GM18858 (cell line): ENCODE results near the gene ANKRD44.

ENCODE experiments used
- ATAC-seq: cut with Tn5 transposase; IDR thresholded peaks from one replicate; pipeline ENCODE4 v1.9.1; 2021; ENCODE audit not compliant: unreplicated experiment

ANKRD44 gene

DNA sequence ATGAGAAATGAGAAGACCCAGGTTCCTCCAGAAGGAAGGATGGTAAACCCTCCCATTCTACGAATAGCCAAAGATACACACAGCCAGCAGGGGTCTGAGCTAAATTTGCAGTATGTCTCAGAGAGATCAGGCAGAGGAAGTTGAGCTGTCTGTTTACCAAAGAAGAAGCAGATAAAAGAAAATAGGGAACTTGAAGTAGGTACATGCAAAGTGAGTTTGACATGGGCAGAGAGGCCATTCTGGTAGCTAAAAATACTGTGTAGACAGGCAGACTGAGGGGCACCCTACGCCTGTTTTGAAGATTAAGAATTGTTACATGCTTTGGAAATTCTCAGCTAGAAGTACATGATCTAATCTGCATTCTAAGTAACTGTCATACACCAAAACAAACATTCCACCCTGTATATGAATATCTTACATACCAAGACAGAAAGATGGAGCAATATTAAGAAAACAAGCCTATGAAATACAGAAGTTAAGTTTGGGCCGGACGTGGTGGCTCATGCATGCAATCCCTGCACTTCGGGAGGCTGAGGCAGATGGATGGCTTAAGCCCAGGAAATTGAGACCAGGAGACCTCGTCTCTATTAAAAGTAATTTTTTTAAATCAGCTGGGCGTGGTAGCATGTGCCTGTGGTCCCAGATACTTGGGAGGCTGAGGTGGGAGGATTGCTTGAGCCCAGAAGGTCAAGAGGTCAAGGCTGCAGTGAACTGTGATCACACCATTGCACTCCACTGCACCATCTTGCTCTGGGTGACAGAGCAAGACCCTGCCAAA, 157.9 kb downstream of the ANKRD44 start:
- ATAC-seq = peak; percentile 86

DNA sequence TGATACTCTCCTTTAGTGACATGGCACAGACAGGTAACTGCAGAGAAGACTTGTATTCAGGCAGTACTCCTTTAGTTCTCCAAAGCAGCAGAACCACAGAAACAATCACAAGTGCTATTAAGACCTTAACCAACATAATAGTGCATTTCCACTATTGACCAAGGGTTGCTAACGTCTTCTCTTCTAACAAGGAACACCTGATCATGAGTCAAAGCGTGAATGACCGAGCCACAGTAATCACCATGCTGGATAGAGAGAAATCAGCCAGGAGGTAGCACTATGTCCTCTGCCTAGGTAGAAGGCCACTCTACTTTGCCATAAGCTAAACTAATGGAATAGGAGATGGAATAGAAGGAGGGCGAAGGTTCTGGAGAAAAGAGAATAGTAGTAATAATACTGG, 161.0 kb downstream of the ANKRD44 start:
- no peak for ATAC-seq

DNA sequence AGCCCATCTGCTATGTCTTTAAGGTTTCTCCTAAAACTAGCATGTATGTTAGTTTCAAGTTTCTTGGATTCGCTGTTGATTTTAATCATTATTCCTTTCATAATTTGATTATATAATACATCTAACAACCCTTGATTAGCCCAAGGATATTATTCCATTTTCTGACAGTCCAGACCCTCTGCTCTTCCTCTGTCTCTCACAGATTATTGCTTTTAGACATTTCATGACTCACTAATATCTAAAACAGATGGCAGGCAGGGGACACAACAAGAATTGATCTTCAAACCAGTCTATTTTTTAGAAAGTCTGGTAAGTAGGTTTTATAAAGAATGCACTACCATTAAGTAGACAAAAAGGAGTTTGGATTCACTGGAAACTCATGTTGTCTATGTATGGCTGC, 162.2 kb downstream of the ANKRD44 start:
- no peak for ATAC-seq

DNA sequence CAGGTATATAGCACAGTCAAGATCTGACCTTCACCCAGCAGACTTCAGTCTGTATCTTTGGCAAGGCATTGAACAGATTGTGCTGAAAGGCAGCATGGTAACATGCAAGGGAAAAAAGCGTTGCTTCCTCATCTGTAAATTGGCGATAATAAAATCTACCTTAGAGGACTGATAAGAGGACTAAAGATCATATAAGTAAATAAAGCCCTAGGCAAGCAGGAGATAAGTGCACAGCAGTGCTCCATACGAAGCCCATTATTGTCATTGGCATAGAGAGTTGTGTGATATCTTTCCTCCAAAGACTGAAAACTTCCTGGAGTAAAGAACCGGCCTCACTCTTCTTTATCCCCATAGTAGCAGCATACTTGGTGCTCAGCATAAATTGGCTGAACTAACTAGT, 162.6 kb downstream of the ANKRD44 start:
- no peak for ATAC-seq

DNA sequence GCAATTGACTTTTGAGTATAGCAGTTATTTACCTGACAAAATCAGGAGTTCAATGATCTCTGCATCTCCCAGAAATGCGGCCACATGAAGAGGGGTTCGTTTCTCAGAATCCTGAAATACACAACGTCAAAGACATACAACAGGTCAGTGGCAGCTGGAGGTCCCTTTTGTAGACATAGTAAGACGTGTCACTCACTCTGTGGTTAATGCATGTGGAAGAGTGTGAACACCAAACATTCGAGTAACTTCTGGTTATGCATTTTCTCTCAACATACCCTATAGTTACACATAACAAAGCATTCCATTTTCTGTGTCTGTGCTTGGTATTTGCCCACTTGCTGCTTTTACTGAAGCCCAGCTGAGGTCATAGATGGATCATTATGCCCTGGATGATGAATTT, 163.6 kb downstream of the ANKRD44 start:
- ATAC-seq = no peak

DNA sequence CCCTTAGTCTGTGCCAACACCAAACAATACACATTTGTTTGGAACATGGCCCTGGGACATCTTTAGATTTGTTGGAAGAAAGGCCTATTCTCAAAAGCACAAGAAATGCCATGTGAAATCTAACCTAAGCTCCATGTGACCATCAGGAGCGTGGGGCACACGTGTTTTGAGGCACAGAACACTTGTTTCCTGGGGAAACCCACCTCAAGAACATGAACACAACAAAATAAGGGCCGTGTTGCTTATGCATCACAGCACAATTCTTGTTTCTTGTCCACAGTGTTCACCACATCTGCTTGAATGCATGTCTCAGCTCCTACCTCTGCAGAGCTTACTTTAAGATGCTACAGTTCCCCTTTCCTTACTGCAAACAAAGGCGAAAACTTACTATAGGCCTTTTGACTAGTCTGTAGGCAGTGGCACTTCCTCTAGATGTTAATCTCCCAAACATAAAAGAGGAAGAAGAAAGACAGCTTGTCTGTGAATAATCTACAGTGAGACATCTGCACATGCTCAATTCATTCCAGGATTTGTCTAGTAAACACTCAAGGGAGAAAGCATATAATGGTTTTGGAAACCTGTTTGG, 165.0 kb downstream of the ANKRD44 start:
- ATAC-seq = peak; percentile 96

DNA sequence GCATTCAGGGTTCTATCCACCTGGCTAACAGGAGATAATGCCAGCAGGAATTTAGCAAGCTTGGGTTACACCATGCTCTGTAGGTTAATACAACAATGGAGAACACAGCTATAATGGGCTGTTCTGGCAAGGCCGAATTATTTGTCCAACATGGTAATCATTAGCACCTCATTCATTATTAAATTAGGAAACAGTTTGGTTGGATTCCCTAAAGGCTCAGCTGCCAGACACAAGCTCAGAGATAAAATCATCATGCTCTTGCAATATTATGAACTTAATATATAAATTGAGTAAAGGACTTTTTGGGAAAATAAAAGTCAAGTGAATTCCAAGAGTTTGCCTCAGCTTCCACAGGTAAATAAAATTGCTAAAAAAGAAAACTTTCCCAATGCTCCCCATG, 166.4 kb downstream of the ANKRD44 start:
- ATAC-seq = no peak

DNA sequence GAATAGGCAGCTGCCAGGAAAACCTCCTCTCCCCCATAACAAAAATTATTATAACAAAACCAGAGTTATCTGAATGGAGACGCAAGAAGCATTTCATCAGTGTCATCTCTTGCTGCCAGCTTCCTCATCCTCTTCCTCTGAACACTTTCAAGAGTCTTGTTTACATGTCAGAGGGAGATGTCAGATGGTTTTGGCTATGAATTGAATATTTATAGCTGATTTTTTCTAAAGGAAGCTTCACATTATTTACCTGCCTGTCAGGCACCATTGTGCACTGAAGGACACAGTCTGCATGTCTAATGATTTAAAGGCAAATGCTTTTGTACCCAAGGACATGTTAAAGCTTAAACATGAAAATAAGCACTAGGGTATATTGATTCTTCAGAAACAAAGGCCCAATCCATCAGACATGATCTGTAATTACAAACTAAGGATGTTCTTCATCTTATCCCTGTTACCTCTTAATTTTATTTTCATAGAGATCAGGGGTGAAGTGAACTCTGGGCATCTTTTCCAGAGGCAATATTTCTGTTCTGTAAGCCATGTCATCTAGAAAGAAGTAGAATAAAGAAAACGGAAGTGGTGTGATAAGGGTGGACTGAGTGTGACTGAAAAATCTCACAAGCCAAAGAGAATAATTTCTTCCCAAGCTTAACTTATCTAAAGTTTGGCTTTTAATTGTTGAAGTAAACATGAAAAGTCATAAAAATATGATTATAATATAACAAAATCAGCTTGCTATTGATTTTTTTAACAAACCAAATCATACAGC, 168.7 kb downstream of the ANKRD44 start:
- ATAC-seq = no peak

DNA sequence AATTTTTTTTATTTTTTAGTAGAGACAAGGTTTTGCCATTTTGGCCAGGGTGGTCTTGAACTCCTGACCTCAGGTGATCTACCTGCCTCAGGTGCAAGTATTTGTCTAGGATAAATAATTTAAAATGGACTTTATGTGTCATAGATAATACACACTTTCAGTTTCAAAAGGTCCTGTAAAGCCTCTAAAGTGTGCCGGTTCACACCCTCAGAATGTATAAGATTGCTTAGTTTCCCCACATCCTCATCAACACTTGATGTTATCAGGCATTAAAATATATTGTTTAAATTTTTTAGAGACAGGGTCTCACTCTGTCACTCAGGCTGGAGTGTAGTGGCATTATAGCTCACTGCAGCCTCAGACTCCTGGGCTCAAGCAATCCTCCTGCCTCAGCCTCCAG, 170.5 kb downstream of the ANKRD44 start:
- no peak for ATAC-seq

DNA sequence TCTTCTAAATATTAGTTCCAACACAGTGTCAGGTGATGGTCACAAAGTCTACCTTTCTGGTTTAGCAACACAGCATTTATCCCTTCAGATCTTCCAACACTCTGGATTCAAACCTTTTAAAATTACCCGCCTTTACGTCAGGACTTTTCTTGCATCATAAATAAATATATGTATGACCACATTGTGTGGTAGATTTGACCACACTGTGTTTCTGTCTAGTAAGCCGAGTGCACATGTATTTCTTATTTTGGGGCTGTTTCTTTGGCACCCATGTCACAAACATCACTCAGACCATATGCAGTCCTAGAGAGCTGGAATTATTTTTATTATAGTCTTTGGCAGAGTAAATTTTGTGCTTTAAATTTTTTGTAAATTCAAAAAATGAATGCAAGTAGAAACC, 172.1 kb downstream of the ANKRD44 start:
- no peak for ATAC-seq

DNA sequence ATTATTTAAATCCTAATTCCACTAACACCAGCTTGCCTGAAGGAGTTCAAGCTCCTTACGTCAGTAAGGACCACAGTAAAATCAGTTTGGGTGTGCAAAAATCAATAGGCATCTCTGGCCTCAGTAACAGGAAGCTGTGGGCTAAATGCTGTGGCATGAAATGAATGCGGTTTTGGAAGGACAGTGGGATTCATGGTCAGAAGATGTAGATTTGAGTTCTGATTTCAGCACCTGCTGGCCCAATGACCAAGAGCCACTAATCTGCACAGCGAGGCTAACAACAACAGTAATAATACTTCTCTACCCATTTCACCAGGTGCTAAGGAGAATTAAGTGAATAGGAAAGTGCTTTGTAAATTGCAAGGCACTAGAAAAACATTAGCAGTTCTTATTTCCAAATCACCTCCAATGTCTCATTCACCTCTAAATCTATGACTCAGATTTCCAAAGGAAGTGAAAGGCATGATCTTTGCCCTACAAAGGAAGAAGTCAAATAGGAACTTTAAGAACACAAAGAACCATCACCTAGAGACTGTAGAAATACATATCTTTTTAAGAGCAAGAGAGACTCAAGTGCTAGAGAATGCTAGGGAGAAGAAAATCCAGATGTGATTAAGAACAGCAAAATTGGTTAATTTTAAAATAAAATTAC, 172.6 kb downstream of the ANKRD44 start:
- no peak for ATAC-seq

DNA sequence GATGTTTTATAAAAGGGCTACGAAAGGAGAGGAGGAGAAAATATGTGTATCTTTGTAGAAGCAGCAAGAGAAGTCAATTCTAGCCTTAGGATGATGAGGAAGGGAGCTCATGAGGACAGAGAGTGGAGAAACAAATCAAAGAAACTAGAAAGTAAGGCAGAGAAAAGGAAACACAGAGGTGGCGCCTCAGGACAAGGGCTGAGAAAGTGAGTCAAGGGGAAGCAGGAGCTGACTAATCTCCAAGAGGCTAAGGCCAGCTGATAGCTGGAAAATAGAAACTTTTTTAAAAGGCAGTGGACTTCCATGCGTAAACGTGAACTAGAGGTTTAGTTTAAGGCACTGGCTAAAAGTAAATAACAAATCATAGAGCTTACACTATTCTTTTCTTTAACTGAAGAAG, 173.3 kb downstream of the ANKRD44 start:
- ATAC-seq = no peak

DNA sequence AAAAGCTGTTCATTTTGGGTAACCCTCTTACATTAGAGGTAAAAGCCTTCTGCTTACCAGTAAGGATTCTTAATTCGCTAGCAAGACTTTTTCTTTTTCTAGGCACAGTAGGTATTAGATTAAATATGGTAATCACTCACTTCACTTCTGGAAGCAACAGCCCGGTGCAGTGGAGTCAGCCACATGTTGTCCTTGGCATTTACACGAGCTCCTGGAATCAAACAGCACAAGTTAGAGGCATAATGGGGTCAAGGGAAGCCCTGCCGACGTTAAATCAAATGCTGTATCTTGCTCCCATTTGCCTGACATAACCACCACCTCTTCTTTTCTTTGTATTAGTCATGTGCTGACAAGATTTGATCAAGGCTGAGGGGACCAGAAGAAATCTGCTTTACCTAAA, 174.1 kb downstream of the ANKRD44 start:
- ATAC-seq = no peak

DNA sequence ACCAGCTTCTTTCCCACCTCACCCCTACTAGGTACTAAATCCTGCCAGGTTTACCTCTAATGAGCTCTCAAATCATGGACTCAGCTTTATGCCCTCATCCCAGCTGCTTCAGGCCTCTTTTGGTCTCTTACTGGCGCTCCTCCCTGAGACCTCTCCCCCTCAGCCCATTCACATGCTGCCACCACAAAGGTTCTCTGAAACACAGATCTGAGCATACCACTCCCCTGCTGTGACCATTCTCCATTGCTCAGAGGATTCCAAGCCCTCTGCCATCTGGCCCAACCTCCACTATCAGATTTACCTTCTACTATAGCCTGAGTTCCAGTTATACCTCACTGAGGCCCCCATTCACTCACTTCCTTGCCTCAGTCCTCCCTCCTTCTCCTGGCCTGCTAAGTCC, 174.8 kb downstream of the ANKRD44 start:
- no peak for ATAC-seq

DNA sequence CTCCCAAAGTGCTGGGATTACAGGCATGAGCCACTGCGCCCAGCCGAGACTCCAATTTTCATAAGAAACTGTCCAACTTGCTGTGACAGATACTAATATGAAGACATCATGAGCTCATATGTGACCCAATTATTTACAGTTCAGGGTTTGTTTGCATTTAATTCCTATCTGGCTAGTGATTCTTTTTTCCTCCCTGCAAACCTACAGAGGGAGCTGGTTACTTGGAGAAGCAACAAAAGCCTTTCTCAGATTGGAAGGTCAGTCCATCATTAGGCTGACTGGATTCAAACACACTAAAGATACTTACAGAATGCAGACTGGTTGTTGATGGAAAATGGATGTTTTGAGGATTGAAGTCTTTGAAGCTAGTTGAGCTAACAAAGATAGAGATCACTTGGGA, 176.4 kb downstream of the ANKRD44 start:
- no peak for ATAC-seq

DNA sequence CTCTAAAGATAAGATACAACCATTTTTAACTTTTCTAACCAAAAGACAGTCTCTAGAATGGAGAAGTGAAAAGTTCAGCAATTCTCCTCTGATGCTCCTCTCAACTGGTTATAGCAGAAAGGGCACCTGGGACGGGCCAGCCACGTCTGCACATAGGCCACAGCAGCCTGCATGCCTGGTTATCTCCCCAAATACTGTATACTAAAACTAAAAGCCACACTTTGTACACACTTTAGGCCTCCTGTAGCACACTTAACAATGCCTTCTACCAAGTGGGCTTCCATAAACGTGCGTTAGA, 179.1 kb downstream of the ANKRD44 start:
- ATAC-seq = peak; percentile 45

DNA sequence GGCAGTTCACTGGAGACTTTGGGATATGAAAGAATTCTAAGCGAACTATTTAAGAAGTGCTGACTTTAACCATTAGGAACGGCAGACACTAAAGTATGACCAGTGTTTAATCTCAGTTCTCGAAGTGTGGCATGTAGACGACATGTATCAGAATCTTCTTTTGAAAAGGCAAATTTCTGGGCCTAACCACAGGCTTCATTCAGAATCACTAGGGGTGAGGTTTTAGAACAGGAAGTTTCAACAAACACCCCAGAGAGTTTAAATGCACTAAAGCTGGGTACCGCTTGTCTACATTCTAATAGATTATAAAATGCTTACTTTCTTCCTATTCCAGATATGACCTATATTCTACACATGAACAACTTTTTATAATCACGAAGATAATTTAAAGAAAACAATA, 180.3 kb downstream of the ANKRD44 start:
- ATAC-seq = peak; percentile 69

DNA sequence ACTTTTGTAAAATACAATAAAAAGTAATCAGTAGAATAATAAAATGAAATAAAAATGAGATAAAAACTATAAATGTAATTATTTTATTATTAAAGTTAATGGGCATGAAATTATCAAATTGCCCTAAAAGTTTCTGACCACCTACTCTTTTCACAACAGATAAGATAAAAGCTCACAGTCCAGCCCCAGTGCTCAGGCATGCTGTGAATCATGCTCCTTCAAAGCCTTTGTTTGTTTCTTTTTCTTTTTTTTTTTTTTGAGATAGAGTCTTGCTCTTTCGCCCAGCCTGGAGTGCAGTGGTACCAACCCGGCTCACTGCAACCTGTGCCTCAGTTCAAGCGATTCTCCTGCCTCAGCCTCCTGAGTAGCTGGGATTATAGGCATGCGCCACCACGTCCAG, 181.7 kb downstream of the ANKRD44 start:
- ATAC-seq = no peak

DNA sequence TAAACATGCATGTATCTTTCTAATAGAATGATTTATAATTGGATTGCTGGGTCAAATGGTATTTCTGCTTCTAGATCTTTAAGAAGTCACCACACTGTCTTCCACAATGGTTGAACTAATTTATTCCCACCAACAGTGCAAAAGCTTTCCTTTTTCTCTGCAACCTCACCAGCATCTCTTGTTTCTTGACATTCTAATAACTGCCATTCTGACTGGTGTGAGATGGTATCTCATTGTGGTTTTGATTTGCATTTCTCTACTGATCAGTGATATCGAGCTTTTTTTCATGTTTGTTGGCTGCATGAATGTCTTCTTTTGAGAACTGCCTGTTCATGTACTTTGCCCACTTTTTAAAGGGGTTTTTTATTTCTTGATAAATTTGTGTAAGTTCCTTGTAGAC, 182.5 kb downstream of the ANKRD44 start:
- no peak for ATAC-seq

DNA sequence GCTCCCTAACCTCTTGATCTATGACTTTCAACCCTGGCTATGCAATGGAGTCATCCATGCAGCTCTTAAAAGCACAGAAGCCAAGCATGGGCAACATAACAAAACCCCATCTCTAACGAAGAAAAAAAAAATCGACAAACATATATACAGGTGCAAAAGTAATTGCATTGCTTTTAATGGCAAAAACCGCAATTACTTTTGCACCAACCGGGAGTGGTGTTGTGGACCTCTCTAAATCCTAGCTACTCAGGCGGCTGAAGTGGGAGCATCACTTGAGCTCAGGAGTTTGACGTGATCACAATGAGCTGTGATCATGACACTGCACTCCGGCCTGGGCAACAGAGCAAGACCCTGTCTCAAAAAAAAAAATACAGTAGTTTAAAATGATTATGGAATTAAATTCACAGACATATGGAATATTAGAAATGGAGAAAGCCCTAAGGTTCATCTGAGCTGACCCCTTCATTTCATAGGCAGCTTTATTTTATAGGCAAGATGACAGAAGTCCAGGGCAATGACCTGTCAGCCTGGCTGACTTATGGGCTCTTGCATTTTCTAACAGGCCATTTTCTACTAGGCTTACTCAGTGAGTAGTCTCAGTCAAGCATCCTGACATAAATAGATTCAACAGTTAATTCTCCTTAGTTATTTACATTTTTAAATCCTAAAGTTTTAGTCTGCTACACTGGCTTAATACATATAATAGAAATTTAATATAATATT, 183.8 kb downstream of the ANKRD44 start:
- ATAC-seq = no peak
